ENCODE measurements around the gene NDFIP1.

- TF ChIP-seq POLR2AphosphoS5 (IDR thresholded peaks at IDR 0.05), result no peak
- TF ChIP-seq CTCF (IDR thresholded peaks at IDR 0.05), result no peak
Observed at GRCh38 chr5:142132916-142133315, 24.3 kb downstream of the NDFIP1 start.

All from transverse colon (tissue), 4 donors.